ENCODE results near the gene WDR4.

WDR4 gene

DNA sequence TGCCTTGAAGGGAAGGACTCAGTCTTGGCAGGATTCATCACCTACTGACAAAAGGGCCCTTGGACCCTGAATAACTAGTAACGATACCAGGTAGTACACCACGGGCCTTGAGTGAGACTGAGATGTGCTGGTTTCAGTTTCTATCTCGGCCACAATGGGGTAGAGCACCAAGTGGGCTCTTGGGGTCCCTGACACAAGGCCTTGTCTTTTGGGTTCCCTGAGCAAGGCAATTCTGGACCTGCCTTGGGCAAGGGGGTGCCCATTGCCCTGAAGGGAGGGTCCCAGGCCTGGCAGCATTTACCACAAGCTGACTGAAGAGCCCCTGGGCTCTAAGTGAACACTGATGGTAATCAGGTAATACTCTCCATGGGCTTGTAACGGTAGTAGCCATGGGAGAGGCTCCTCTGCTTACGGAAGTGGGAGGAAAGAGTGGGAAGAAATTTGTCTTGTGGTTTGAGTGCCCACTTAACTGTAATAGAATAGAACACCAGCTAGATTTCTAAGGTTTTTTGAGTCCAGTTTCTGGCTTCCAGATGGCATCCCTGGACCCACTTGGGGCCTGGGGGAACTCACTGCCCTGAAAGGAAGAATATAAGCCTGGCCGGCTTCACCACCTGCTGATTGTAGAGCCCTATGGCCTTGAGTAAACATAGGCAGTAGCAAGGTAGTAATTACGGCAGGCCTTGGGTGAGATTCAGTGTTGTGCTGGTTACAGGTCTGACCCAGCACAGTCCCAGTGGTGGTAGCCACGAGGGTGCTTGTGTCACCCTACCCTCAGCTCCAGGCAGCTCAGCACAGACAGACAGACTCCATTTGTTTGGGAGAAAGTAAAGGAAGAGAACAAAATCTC, 58.5 kb downstream of the WDR4 start:
- no peaks in the 10 kb centered on the region for H3K4me1 ChIP-seq (ENCODE audit: control insufficient read depth, low read length)
- no peak overlapping the region for H3K4me3 ChIP-seq (ENCODE audit: low read length)
- no peaks in the 10 kb centered on the region for H4K20me1 ChIP-seq (ENCODE audit: control insufficient read depth, insufficient read depth, low read depth, low read length)
- no peak overlapping the region for H3K4me2 ChIP-seq (ENCODE audit: low read length)
- no peaks in the 10 kb centered on the region for H3K79me2 ChIP-seq (ENCODE audit: control insufficient read depth, low read length)
- TF ChIP-seq, protein P1, sequence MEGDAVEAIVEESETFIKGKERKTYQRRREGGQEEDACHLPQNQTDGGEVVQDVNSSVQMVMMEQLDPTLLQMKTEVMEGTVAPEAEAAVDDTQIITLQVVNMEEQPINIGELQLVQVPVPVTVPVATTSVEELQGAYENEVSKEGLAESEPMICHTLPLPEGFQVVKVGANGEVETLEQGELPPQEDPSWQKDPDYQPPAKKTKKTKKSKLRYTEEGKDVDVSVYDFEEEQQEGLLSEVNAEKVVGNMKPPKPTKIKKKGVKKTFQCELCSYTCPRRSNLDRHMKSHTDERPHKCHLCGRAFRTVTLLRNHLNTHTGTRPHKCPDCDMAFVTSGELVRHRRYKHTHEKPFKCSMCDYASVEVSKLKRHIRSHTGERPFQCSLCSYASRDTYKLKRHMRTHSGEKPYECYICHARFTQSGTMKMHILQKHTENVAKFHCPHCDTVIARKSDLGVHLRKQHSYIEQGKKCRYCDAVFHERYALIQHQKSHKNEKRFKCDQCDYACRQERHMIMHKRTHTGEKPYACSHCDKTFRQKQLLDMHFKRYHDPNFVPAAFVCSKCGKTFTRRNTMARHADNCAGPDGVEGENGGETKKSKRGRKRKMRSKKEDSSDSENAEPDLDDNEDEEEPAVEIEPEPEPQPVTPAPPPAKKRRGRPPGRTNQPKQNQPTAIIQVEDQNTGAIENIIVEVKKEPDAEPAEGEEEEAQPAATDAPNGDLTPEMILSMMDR (IDR thresholded peaks at IDR 0.05; ENCODE audit: low read depth, low read length, poor library complexity, severe bottlenecking), result no peak
- no peak for TF ChIP-seq EZH2phosphoT487 (IDR thresholded peaks at IDR 0.05; ENCODE audit: borderline replicate concordance, low read length)
- no peaks in the 10 kb centered on the region for H3K36me3 ChIP-seq (ENCODE audit: control insufficient read depth, low read length)
- peaks cover 7% of the 10 kb centered on the region; the same call in 1 of the 2 replicates for H3K9me3 ChIP-seq (ENCODE audit: control insufficient read depth, insufficient read depth, low read length)
- H3K27me3 ChIP-seq (ENCODE audit: control insufficient read depth, low read length), result peaks cover 31% of the 10 kb centered on the region
- no peaks in the 10 kb centered on the region for H3F3A ChIP-seq (ENCODE audit: control insufficient read depth, insufficient read depth)
- no peaks in the 10 kb centered on the region for H3K9me2 ChIP-seq (replicated peaks; ENCODE audit: control insufficient read depth, low read length)
- H3K27ac ChIP-seq (ENCODE audit: low read depth, low read length), result no peak overlapping the region

DNA sequence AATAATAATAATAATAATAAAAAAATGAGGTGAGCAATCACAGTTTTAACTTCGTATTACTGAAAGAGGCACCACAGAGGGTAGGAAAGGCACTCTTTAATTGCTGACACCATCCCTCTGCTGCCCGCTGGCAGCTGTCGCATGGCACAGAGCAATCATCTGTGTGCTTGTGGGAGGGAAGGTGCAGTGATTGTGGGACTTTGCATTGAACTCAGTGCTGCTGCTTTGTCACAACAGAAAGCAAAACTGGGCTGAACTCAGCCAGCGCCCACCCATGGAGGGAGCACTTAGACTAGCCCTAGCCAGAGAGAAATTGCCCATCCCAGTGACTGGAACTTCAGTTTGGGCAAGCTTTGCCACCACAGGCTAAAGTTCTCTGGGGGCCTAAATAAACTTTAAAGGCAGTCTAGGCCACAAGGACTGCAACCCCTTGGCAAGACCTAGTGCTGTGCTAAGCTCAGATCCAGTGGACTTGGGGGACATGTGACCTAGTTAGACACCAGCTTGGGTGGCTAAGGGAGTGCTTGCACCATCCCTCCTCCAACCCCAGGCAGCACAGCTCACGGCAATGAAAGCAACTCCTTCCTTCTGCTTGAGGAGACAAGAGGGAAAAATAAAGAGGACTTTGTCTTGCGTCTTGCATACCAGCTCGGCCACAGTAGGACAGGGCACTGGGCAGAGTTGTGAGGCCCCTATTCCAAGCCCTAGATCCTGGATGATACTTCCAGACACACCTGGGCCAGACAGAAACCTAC, 59.3 kb downstream of the WDR4 start:
- no peaks in the 10 kb centered on the region for H3F3A ChIP-seq (ENCODE audit: control insufficient read depth, insufficient read depth)
- H3K9me2 ChIP-seq (replicated peaks; ENCODE audit: control insufficient read depth, low read length), result no peaks in the 10 kb centered on the region
- H3K27me3 ChIP-seq (ENCODE audit: control insufficient read depth, low read length), result peaks cover 24% of the 10 kb centered on the region
- peaks cover 8% of the 10 kb centered on the region; the same call in 1 of the 2 replicates for H3K9me3 ChIP-seq (ENCODE audit: control insufficient read depth, insufficient read depth, low read length)
- TF ChIP-seq EZH2phosphoT487 (IDR thresholded peaks at IDR 0.05; ENCODE audit: borderline replicate concordance, low read length), result no peak
- TF ChIP-seq, protein P1 (IDR thresholded peaks at IDR 0.05; ENCODE audit: low read depth, low read length, poor library complexity, severe bottlenecking), result no peak
- H3K27ac ChIP-seq (ENCODE audit: low read depth, low read length), result no peak overlapping the region
- no peaks in the 10 kb centered on the region for H4K20me1 ChIP-seq (ENCODE audit: control insufficient read depth, insufficient read depth, low read depth, low read length)
- no peaks in the 10 kb centered on the region for H3K79me2 ChIP-seq (ENCODE audit: control insufficient read depth, low read length)
- no peaks in the 10 kb centered on the region for H3K4me1 ChIP-seq (ENCODE audit: control insufficient read depth, low read length)
- H3K4me2 ChIP-seq (ENCODE audit: low read length), result no peak overlapping the region
- no peak overlapping the region for H3K4me3 ChIP-seq (ENCODE audit: low read length)
- H3K36me3 ChIP-seq (ENCODE audit: control insufficient read depth, low read length), result no peaks in the 10 kb centered on the region

DNA sequence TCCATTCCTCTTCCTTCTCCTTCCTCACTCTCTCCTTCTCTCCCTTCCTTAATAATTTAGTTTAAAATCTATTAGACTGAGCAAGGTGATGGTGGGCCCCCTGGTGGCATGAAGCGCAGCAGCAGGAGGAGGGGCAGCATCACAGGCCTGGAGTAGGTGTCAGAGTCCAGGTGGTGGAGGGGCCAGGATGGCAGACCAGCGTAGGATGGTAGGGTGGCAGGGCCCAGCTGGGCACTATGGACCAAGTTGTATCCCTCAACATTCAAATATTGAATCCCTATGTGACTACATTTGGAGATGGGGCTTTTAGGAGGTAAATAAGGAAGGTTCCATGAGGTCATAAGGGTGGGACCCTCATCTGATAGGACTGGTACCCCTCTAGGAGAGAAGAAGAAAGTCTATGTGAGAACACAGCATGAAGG, 61.0 kb downstream of the WDR4 start:
- H3K27ac ChIP-seq (ENCODE audit: low read depth, low read length), result no peak overlapping the region
- no peaks in the 10 kb centered on the region for H3K79me2 ChIP-seq (ENCODE audit: control insufficient read depth, low read length)
- H3K9me2 ChIP-seq (replicated peaks; ENCODE audit: control insufficient read depth, low read length), result no peaks in the 10 kb centered on the region
- peaks cover 10% of the 10 kb centered on the region; the same call in 1 of the 2 replicates for H3K9me3 ChIP-seq (ENCODE audit: control insufficient read depth, insufficient read depth, low read length)
- TF ChIP-seq EZH2phosphoT487 (IDR thresholded peaks at IDR 0.05; ENCODE audit: borderline replicate concordance, low read length), result no peak
- TF ChIP-seq, protein P1 (IDR thresholded peaks at IDR 0.05; ENCODE audit: low read depth, low read length, poor library complexity, severe bottlenecking), result peak; percentile 97
- H4K20me1 ChIP-seq (ENCODE audit: control insufficient read depth, insufficient read depth, low read depth, low read length), result no peaks in the 10 kb centered on the region
- H3K36me3 ChIP-seq (ENCODE audit: control insufficient read depth, low read length), result no peaks in the 10 kb centered on the region
- no peaks in the 10 kb centered on the region for H3F3A ChIP-seq (ENCODE audit: control insufficient read depth, insufficient read depth)
- no peak overlapping the region for H3K4me3 ChIP-seq (ENCODE audit: low read length)
- H3K4me1 ChIP-seq (ENCODE audit: control insufficient read depth, low read length), result no peaks in the 10 kb centered on the region
- H3K27me3 ChIP-seq (ENCODE audit: control insufficient read depth, low read length), result peaks cover 17% of the 10 kb centered on the region
- no peak overlapping the region for H3K4me2 ChIP-seq (ENCODE audit: low read length)
